Erythroblast (primary cell): ENCODE measurements around the gene IL20RB.

Experiments
- GATA1 ChIP-seq: IDR thresholded peaks from 2 replicates; pipeline ENCODE4 v1.6.1; 2011; ENCODE audit warnings: low read depth, mild to moderate bottlenecking, control low read depth, low read length, moderate library complexity
- POLR2A ChIP-seq: IDR thresholded peaks from 2 replicates; pipeline ENCODE4 v1.6.1; 2011; ENCODE audit warnings: mild to moderate bottlenecking, low read length

DNA sequence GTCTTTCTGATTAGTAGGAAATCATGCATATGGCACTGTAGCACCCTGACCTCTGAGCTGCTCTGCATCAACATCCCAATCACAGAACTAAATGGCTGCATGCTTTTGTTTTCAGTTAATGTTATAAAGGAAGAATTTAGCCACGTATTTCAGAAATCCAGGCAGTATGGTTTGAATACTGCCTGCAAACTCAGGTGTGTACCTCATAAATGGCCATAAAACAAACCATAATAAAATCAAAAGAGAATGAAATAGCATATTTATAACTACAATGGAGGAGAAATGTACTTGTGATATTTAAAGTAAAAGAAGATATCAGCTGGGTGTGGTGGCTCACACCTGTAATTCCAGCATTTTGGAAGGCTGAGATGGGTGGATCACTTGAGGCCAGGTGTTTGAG is 94.5 kb downstream of the IL20RB start:
- no peak for TF ChIP-seq POLR2A
- no peak for TF ChIP-seq GATA1
